ENCODE results near the gene RASGRP2.
"Not testable (repeated sequence)": the region's sequence is repeated elsewhere in the genome, so short reads cannot be mapped to it uniquely, and the experiment has no call there.

RASGRP2 gene

GRCh38 chr11:64718084-64718779, 25.7 kb downstream of the RASGRP2 start:
- DNase-seq (ENCODE audit: low spot score), result no peak

GRCh38 chr11:64717268-64717578, 26.7 kb downstream of the RASGRP2 start:
- DNase-seq (ENCODE audit: low spot score), result no peak

DNA sequence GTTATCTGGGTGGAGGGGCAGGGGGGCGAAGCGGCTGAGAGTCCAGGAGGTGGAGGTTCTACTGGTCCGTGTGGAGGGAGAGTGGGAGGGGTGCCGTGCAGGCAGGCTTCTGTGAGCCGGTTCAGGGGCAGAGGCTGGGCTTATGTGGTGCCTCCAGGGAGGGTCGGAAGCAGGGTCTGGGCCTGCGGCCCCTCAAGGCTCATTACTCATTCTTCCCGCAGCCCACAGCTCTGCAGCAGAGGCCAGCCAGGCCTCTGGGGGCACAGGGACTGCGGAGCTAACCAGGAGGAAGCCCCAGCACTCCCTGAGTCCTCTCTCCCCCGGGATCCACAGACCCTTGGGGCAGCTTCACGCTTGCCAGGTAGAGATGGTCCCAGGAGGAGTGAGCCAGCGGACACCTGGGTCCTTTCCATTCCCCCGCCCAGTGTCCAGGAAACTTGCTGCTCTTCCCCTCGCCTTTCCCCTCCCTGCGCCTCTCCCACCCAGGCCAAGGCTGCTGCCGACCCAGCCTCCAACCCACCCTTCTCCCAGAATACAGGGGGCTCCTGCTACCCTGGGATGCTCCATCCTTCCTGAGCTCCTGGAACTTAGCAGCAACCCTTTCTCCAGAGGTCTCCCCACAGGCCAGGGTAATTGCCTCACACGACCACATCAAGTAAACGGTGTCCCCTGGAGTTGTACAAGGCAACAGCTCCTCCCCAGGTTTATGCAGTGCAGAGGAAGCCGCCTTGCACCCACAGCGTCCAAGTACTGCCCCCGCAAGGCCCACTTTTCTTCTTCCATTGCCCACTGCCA, 27.3 kb downstream of the RASGRP2 start:
- DNase-seq (ENCODE audit: low spot score), result no peak

GRCh38 chr11:64715756-64716472, 28.0 kb downstream of the RASGRP2 start:
- no peak for DNase-seq (ENCODE audit: low spot score)

DNA sequence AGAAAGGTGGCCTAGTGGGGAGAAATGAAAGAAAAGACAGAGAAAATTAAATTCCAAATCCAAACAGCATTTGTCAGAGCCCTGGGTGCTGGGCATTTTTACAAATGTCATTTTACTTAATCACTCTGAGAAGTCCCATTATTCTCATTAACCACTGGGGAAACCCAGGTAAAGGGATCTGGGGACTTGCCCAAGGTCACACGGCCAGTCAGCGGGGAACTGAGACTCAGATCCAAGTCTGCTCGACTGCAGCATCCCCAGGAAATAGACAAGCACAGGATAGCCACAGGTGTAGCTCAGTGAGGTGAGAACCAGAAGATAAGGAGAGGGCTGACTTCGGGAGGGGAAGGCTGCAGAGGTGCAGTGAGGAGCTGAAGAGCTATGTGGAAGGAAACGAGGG, 28.8 kb downstream of the RASGRP2 start:
- DNase-seq (ENCODE audit: low spot score), result no peak

DNA sequence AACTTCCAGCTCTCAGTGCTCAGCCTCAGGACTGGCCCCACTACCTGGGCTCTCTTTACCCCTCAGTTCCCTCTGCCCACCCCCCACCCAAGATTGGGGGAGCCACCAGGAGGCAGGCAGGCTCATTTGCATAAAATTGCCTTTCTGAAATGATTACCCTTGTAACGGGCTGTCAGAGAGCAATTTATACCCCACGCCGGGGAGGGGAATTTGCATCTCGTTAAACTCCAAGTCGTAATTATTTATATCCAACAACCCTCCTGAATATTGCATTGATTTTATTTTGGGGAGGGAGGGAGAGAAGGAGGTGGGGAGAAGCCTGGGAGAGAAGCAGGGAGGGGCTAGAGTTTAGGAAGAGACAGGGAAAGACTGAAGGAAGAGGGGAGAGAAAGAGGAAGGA, 29.3 kb downstream of the RASGRP2 start:
- no peak for DNase-seq (ENCODE audit: low spot score)

GRCh38 chr11:64713781-64714363, 30.1 kb downstream of the RASGRP2 start:
- no peak for DNase-seq (ENCODE audit: low spot score)

DNA sequence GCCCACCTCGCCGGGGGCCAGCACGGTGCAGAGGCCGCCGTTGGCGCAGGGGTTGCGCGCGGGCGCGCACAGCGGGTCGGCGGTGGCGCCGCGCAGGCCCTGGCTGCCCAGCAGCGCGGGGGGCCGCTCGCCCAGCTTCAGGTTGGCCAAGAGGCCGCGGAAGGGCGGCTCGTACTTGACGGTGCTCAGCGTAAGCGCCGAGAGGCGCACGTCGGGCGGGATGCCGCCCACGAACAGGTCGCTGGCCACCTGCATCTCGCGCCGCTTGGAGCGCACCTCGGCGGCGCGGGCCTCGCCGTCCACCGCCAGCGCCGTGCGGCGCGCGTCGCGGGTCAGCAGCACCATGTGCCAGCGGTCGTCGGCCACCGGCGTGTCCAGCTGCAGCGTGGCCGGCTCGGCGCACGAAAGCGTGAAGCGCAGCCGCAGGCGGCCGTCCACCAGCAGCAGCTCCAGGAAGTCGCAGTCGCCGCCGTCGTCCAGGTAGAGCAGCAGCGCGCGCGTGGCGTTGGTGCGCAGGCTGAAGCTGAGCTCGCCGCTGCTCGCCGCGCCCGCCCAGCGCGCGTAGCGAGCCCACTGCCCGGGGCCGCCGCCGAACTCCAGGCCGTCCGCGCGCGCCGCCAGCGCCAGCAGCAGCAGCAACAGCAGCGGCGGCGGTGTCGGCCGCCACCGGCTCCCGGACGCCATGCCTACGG, 30.8 kb downstream of the RASGRP2 start:
- no peak for DNase-seq (ENCODE audit: low spot score)

DNA sequence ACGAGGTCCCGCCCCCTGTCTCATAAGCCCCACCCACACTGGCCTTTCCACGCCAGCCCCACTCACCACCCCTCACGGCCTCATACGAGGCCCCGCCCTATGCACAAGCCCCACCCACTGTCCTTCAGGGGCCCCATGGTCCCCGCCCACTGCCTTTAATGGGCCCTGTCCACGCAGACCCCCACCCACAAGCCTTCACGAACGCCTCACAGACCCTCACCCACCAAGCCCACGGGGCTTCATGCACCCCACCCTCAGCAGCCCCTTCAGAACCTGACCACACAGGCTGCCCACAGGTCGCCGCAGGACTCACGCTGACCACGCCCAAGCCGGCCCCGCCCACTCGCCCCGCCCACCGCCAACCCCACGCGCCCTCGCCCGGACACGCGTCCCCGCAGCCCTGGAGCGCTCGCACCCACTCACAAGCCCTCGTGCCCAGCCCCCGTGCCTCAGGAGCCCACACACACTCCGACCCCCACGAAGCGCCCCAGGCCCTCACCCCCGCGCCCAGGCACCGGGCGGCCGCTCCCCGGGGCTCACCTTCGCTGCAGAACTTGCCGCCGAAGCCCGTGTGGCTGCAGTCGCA, 31.4 kb downstream of the RASGRP2 start:
- DNase-seq (ENCODE audit: low spot score), result no peak

GRCh38 chr11:64711956-64712362, 32.0 kb downstream of the RASGRP2 start:
- no peak for DNase-seq (ENCODE audit: low spot score)

GRCh38 chr11:64711138-64711955, 32.6 kb downstream of the RASGRP2 start:
- DNase-seq (ENCODE audit: low spot score), result no peak

GRCh38 chr11:64710418-64711137, 33.4 kb downstream of the RASGRP2 start:
- DNase-seq (ENCODE audit: low spot score), result no peak

DNA sequence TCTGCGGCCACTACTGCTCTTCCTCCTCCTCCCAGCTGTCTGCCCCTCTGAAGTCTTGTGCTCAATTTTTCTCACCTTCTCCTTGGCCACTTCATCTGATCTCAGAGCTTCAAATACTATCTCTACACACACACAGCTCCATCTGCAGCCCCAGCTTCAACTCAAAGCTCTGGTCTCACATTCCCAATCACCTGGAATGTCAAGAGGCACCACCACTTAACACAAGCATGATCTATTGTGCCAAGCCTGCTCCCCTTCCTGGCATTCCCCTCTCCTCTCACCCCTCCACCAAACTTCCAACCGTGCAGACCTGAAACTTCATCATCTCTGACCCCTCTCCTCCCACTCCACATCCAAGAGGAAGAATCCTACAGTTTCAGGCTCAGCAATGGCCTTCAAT, 38.4 kb downstream of the RASGRP2 start:
- no peak for DNase-seq (ENCODE audit: low spot score)

GRCh38 chr11:64703048-64703447, 40.9 kb downstream of the RASGRP2 start:
- peak; percentile 54 for DNase-seq (ENCODE audit: low spot score)

- DNase-seq (ENCODE audit: low spot score), result not testable (repeated sequence)
These were observed 42.0 kb downstream of the RASGRP2 start for GRCh38 chr11:64701956-64702355.

GRCh38 chr11:64698427-64698826, 45.5 kb downstream of the RASGRP2 start:
- no peak for DNase-seq (ENCODE audit: low spot score)

DNA sequence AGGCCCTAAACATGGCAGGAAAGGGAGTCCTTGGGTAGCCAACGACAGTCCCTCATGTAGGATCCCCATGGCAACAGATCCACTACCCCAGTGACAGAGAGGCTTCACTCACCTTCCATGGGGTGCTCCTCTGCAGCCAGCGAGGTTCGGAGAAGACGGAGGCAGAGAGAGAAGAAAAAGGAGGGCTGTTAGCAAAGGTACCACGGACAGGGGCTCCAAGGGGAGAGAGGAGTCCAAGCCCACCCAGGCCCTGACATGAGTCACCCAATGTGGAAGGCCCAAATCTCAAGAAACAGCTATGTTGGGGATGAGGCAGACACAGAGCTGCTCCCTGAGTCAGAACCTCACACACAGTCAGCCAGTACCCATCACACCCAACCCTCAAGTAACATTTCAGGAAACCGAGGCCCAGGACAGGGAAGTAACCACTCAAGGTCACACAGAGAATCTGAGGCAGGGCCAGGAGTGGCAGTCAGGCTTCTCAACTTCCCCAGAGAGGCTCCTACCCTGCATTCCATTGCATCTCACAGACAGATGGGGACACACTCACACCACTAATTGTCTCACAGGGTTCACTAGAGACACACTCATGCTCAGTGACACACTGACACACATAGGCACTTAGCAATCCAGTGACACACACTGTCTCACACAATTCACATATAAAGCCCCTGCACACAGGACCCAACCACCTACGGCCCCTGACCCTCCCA, 46.1 kb downstream of the RASGRP2 start:
- DNase-seq (ENCODE audit: low spot score), result no peak

DNA sequence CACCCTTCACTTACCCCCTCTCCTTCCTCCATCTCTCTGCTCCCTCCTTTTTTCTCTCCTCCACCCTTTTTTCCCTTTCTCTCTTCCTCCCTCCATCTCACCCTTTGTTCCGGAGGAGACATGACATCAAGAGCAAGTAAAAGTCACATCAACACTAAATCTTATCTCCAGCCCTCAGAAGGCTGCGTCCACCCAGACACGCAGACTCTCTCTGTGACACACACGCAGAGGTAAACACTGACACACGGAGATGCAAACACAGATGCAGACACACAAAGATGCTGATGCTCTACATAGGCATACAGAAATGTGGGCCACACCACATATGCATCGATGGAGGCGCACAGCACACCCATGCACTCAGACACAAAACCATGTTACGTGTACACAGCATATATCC, 47.9 kb downstream of the RASGRP2 start:
- DNase-seq (ENCODE audit: low spot score), result no peak

DNA sequence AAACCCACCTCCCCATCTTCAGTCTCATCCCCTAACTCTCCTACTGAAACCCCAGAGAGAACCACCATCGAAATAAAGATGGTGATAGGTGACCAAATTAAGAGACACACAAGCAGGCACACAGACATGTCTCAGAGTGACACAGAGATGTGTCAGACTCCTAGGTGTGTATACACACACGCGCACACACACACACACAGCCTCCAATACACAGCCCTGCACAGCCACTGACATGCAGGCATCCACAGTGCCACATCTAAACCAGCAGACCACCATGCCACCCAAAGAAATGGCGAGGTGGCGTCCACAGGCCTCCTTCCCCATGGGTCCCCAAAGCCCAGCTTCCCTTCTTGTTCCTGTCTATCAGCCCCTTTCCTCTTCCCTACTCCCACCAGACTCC, 48.4 kb downstream of the RASGRP2 start:
- no peak for DNase-seq (ENCODE audit: low spot score)

Data from globus pallidus (tissue), 1 donor.